Tibial artery (tissue), 4 donors: ENCODE measurements around the gene TMEM132A.
A peak's percentile ranks its signal among the peaks of the same experiment; 100 is the strongest.

Experiments
- DNase-seq, 2 donors: peaks; one replicate each; pipeline ENCODE4 v3.0.0-alpha.2; 2019
- H3K27ac ChIP-seq, 2 donors: fragments of 200-600 bp; sonication (generic) in 1 of 2; 1 replicate in 1 of 2; 2 replicates in 1 of 2; pipeline ENCODE4 v1.5.1; 2018 to 2019; ENCODE audit warnings: mild to moderate bottlenecking in 1 of 2
- H3K27me3 ChIP-seq, 2 donors: fragments of 200-600 bp; sonication (generic) in 1 of 2; one replicate each; pipeline versions ENCODE4 v1.5.1 to v1.6.0; 2016 to 2019
- H3K36me3 ChIP-seq, 3 donors: fragments of 200-600 bp; sonication (generic) in 2 of 3; one replicate each; pipeline ENCODE4 v1.5.1; 2016 to 2019; ENCODE audit warnings: mild to moderate bottlenecking in 2 of 3
- H3K4me1 ChIP-seq, 4 donors: fragments of 200-600 bp; sonication (generic) in 2 of 4; 1 replicate in 3 of 4; 2 replicates in 1 of 4; pipeline ENCODE4 v1.5.1; 2016 to 2019
- H3K4me3 ChIP-seq, 2 donors: fragments of 200-600 bp; sonication (generic) in 1 of 2; 1 replicate in 1 of 2; 2 replicates in 1 of 2; pipeline ENCODE4 v1.5.1; 2018 to 2019; ENCODE audit warnings: mild to moderate bottlenecking in 2 of 2
- H3K9me3 ChIP-seq, 3 donors: fragments of 200-600 bp; sonication (generic) in 1 of 3; one replicate each; pipeline ENCODE4 v1.5.1; 2016 to 2019
- CTCF ChIP-seq, 2 experiments: fragments of 200-600 bp in 1 of 2; fragments of 450-650 bp in 1 of 2; IDR thresholded peaks; one replicate each; pipeline ENCODE4 v1.5.1; 2017 to 2019; ENCODE audit warnings: antibody characterized with exemption in 2 of 2, mild to moderate bottlenecking in 1 of 2, moderate library complexity in 1 of 2
- intact Hi-C: fragments of 100-400 bp; cut with DNase I; formaldehyde crosslinking; loops from one replicate; pipeline ENCODE4 v1.15.0; 2023; ENCODE audit warnings: low total_unique reads

The TMEM132A gene

GRCh38 chr11:60900673-60901404 is 23.4 kb upstream of the TMEM132A start:
- Histone ChIP-seq H3K4me3 (no peak overlapping the region), H3K4me1 (peaks cover 0 to 23% (median 16%) of the 10 kb centered on the region in 4 donors), H3K9me3 (no peaks in the 10 kb centered on the region), H3K27ac (no peak overlapping the region), H3K36me3 (peaks cover 60 to 78% (median 74%) of the 10 kb centered on the region in 3 donors), H3K27me3 (no peaks in the 10 kb centered on the region)
- intact Hi-C loops = loop anchor here (2.0 kb wide), 1 partner anchor 70 kb away; no protein-coding TSS in a partner anchor
- no peak for TF ChIP-seq CTCF (IDR thresholded peaks at IDR 0.05)
- DNase-seq = no peak

GRCh38 chr11:60902625-60903024 is 21.6 kb upstream of the TMEM132A start:
- DNase-seq = no peak
- no peak overlapping the region for H3K27ac ChIP-seq
- TF ChIP-seq CTCF (IDR thresholded peaks at IDR 0.05) = no peak
- H3K4me3 ChIP-seq = no peak overlapping the region
- no peaks in the 10 kb centered on the region for H3K27me3 ChIP-seq
- intact Hi-C loops = no loop called here
- H3K9me3 ChIP-seq = no peaks in the 10 kb centered on the region
- peaks cover 0 to 27% (median 18%) of the 10 kb centered on the region in 4 donors for H3K4me1 ChIP-seq
- H3K36me3 ChIP-seq = peaks cover 42 to 60% (median 56%) of the 10 kb centered on the region in 3 donors

GRCh38 chr11:60905047-60905446 is 19.2 kb upstream of the TMEM132A start:
- peaks cover 0 to 27% (median 18%) of the 10 kb centered on the region in 4 donors for H3K4me1 ChIP-seq
- no peaks in the 10 kb centered on the region for H3K9me3 ChIP-seq
- DNase-seq = no peak
- no peaks in the 10 kb centered on the region for H3K27me3 ChIP-seq
- peak overlapping the region in 1 of 2 donors; percentile 94 for H3K27ac ChIP-seq
- peaks cover 28 to 38% (median 36%) of the 10 kb centered on the region in 3 donors for H3K36me3 ChIP-seq
- intact Hi-C loops = no loop called here
- no peak for TF ChIP-seq CTCF (IDR thresholded peaks at IDR 0.05)
- H3K4me3 ChIP-seq = peak overlapping the region; percentile 85 to 95

GRCh38 chr11:60905551-60906113 is 18.6 kb upstream of the TMEM132A start:
- peaks cover 23 to 32% (median 30%) of the 10 kb centered on the region in 3 donors for H3K36me3 ChIP-seq
- TF ChIP-seq CTCF (IDR thresholded peaks at IDR 0.05) = no peak
- H3K27me3 ChIP-seq = no peaks in the 10 kb centered on the region
- H3K9me3 ChIP-seq = no peaks in the 10 kb centered on the region
- H3K4me3 ChIP-seq = peak overlapping the region; percentile 85 to 95
- intact Hi-C loops = no loop called here
- H3K27ac ChIP-seq = peak overlapping the region; percentile 94 to 95
- no peak for DNase-seq
- peaks cover 0 to 27% (median 18%) of the 10 kb centered on the region in 4 donors for H3K4me1 ChIP-seq

- Histone ChIP-seq H3K9me3 (no peaks in the 10 kb centered on the region), H3K36me3 (peaks cover 16 to 25% (median 23%) of the 10 kb centered on the region in 3 donors), H3K27me3 (no peaks in the 10 kb centered on the region), H3K27ac (peak within 1 kb of the TSS; percentile 94 to 95), H3K4me3 (peak within 1 kb of the TSS; percentile 85 to 95), H3K4me1 (peaks cover 0 to 27% (median 18%) of the 10 kb centered on the region in 4 donors)
- no peak for TF ChIP-seq CTCF (IDR thresholded peaks at IDR 0.05)
- intact Hi-C loops = no loop called here
- peak; percentile 97 to 99 for DNase-seq
Measured at GRCh38 chr11:60906132-60906972, 17.9 kb upstream of the TMEM132A start, which contains the start of gene PRPF19. TSS of gene PRPF19 (minus strand) at chr11:60906585. CDS start at chr11:60906382, 203 bp downstream.
